Endothelial cell of umbilical vein (primary cell): ENCODE results near the gene CEMIP.

Experiments used
- GATA2 ChIP-seq: IDR thresholded peaks from 2 replicates; pipeline ENCODE4 v1.7.0; 2011; ENCODE audit warnings: low read depth, mild to moderate bottlenecking, moderate library complexity, mixed read lengths, low read length; ENCODE audit not compliant: insufficient read length, insufficient read depth
- POLR2A ChIP-seq: IDR thresholded peaks from 2 replicates; pipeline ENCODE4 v1.6.1; 2012; ENCODE audit warnings: low read depth, mild to moderate bottlenecking, control low read depth, low read length
- POLR2AphosphoS5 ChIP-seq: IDR thresholded peaks from 2 replicates; pipeline ENCODE4 v1.6.1; 2012; ENCODE audit warnings: low read depth, mild to moderate bottlenecking, control low read depth, low read length, moderate library complexity; ENCODE audit not compliant: insufficient read depth
- TF ChIP-seq, protein P1 (sequence below), 2 donors: IDR thresholded peaks; 1 replicate in 1 of 2; 2 replicates in 1 of 2; pipeline ENCODE4 v1.5.1; 2011; ENCODE audit warnings: low read length in 2 of 2, mild to moderate bottlenecking in 2 of 2, moderate library complexity in 2 of 2, control low read depth in 1 of 2, inconsistent platforms in 1 of 2, low read depth in 1 of 2; ENCODE audit not compliant: insufficient read depth in 1 of 2; ENCODE audit errors: extremely low read depth in 1 of 2
- TF ChIP-seq, protein P2 (sequence below): IDR thresholded peaks from 2 replicates; pipeline ENCODE4 v1.6.1; 2011; ENCODE audit not compliant: insufficient read depth, insufficient read length

DNA sequence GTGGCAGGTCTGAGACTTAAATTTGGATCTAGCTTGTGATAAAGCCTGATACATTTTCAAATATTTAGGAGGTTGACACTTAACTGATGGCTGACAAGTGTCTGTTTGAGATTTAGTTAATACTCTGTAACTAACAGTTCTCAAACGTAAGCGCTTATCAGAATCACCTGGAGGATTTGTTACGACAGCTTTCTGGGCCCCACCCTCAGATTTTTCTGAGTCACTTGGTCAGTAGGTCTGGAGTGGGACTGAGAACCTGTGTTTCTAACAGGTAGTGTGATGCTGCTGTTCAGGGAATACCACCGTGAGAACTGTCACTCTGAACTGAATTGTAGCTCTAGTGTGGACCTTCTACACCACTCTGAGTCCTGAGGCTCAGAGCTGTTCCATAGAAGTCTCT, 85.5 kb downstream of the CEMIP start:
- TF ChIP-seq, protein P1, sequence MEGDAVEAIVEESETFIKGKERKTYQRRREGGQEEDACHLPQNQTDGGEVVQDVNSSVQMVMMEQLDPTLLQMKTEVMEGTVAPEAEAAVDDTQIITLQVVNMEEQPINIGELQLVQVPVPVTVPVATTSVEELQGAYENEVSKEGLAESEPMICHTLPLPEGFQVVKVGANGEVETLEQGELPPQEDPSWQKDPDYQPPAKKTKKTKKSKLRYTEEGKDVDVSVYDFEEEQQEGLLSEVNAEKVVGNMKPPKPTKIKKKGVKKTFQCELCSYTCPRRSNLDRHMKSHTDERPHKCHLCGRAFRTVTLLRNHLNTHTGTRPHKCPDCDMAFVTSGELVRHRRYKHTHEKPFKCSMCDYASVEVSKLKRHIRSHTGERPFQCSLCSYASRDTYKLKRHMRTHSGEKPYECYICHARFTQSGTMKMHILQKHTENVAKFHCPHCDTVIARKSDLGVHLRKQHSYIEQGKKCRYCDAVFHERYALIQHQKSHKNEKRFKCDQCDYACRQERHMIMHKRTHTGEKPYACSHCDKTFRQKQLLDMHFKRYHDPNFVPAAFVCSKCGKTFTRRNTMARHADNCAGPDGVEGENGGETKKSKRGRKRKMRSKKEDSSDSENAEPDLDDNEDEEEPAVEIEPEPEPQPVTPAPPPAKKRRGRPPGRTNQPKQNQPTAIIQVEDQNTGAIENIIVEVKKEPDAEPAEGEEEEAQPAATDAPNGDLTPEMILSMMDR (IDR thresholded peaks at IDR 0.05; ENCODE audit: extremely low read depth in 1 of 2, insufficient read depth in 1 of 2, low read depth in 1 of 2, low read length in 2 of 2): no peak
- TF ChIP-seq GATA2 (no peak), POLR2AphosphoS5 (no peak), POLR2A (no peak)
- TF ChIP-seq, protein P2, sequence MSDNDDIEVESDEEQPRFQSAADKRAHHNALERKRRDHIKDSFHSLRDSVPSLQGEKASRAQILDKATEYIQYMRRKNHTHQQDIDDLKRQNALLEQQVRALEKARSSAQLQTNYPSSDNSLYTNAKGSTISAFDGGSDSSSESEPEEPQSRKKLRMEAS: no peak
